Spinal cord (tissue), 10 donors: ENCODE measurements around the gene QKI. TPM values are rescaled to one million over a fixed set of nuclear protein-coding genes. Genes with fewer than 3 reads are reported as not detected.

ENCODE experiments used
- DNase-seq, 6 donors: peaks; one replicate each; pipeline versions ENCODE4 v3.0.0 to v3.0.0-alpha.2; 2013 to 2015; ENCODE audit warnings: low spot score in 6 of 6, low read depth in 4 of 6
- H3K27ac ChIP-seq: one replicate; pipeline ENCODE4 v1.5.1; 2013; ENCODE audit warnings: low read depth, low read length, control low read depth
- H3K27me3 ChIP-seq: one replicate; pipeline ENCODE4 v1.6.1; 2013; ENCODE audit warnings: low read length; ENCODE audit not compliant: control insufficient read depth, insufficient read depth
- H3K36me3 ChIP-seq: one replicate; pipeline ENCODE4 v1.6.1; 2013; ENCODE audit warnings: low read length; ENCODE audit not compliant: control insufficient read depth, insufficient read depth
- H3K4me1 ChIP-seq: one replicate; pipeline ENCODE4 v1.6.1; 2013; ENCODE audit warnings: low read length; ENCODE audit not compliant: control insufficient read depth, insufficient read depth
- H3K4me3 ChIP-seq: one replicate; pipeline ENCODE4 v1.5.1; 2013; ENCODE audit warnings: low read depth, low read length, control low read depth
- H3K9me3 ChIP-seq: one replicate; pipeline ENCODE4 v1.6.1; 2013; ENCODE audit warnings: low read length; ENCODE audit not compliant: control insufficient read depth, insufficient read depth
- WGBS: methylation state at CpG from one replicate; pipeline ENCODE4 v1.1.5; 2013; ENCODE audit warnings: missing lambda C conversion rate; ENCODE audit not compliant: insufficient coverage; 5-methylcytosine and 5-hydroxymethylcytosine counted together
- polyA plus RNA-seq, 2 donors: library from polyadenylated mRNA; unstranded; fragments of 120-200 nt; gene quantifications; one replicate each; pipeline ENCODE4 v1.2.1, GENCODE V29; 2013; ENCODE audit not compliant: insufficient read length in 2 of 2
- total RNA-seq, 2 donors: library from RNA; depleted of rRNA in 1 of 2; stranded (reverse); fragments of 120-200 nt in 1 of 2; fragments of >200 nt in 1 of 2; gene quantifications; one replicate each; pipeline versions ENCODE4 v1.2.3 to v1.2.4, GENCODE V29; 2013 to 2014
- donor health status: healthy.

Gene QKI
- total and polyA plus RNA-seq, 4 donors = 346 to 877 (median 601) TPM

DNA sequence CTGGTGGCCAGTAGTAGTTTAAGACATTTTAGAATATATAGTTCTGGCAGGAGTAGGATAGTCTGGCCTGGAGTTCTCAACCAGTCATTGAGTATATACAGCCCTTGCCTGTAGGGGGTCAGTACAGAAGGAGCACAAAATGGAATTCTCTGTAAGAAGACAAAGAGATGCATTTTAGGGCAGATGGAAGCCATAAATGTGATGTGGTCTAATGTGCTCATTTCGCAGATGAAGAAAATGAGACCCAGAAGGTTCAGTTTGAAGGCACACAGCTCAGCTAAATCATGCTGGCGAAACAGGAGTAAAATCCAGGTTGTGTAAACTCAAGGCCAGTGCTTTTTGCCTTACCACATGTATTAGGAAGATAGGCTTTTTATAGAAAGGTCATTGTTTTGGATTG is 29.6 kb downstream of the QKI start:
- peaks cover 27% of the 10 kb centered on the region for H3K4me1 ChIP-seq
- no peaks in the 10 kb centered on the region for H3K27me3 ChIP-seq
- no peaks in the 10 kb centered on the region for H3K9me3 ChIP-seq
- no peak overlapping the region for H3K4me3 ChIP-seq
- H3K36me3 ChIP-seq = peaks cover 4% of the 10 kb centered on the region
- peak in 1 of 6 donors; percentile 60 for DNase-seq
- 44% methylated on average over 2 of the region's 2 CpGs for WGBS
- H3K27ac ChIP-seq = peak overlapping the region; percentile 36

GRCh38 chr6:163446549-163446948 is 32.0 kb downstream of the QKI start:
- DNase-seq = peak in 2 of 6 donors; percentile 50 to 51
- Histone ChIP-seq H3K9me3 (no peaks in the 10 kb centered on the region), H3K36me3 (peaks cover 4% of the 10 kb centered on the region), H3K4me3 (no peak overlapping the region), H3K27ac (no peak overlapping the region), H3K27me3 (no peaks in the 10 kb centered on the region), H3K4me1 (peaks cover 23% of the 10 kb centered on the region)
- WGBS = no CpG with 5 or more reads among the region's 4 CpGs

DNA sequence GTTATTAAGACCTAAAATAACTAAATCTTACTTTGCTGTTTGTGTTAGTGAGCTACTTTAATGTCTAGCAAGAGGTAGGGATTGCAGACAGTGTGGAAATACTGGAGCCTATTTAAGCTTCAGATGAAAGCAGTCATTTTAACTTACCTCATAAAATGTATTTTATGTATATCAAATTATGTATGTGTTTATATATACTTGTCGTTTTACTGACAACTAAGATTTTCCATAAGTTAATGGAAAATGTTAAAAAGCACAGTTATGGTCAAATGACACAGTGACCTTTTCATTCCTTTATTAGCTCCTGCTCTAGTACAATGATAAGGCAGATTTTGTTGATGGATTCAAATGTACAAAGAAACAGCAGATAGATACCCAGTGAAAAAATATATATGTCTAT is 34.6 kb downstream of the QKI start:
- Histone ChIP-seq H3K4me3 (no peak overlapping the region), H3K27me3 (no peaks in the 10 kb centered on the region), H3K36me3 (peaks cover 4% of the 10 kb centered on the region), H3K27ac (peak overlapping the region; percentile 52), H3K4me1 (peaks cover 21% of the 10 kb centered on the region), H3K9me3 (no peaks in the 10 kb centered on the region)
- no CpG with 5 or more reads among the region's 1 CpG for WGBS
- no peak for DNase-seq

- Histone ChIP-seq H3K9me3 (no peaks in the 10 kb centered on the region), H3K27ac (no peak overlapping the region), H3K36me3 (no peaks in the 10 kb centered on the region), H3K4me1 (peaks cover 16% of the 10 kb centered on the region), H3K4me3 (no peak overlapping the region), H3K27me3 (no peaks in the 10 kb centered on the region)
- no peak for DNase-seq
- WGBS = no CpG with 5 or more reads among the region's 2 CpGs
Measured at GRCh38 chr6:163454425-163454824, 39.9 kb downstream of the QKI start.

GRCh38 chr6:163455552-163455951 is 41.0 kb downstream of the QKI start:
- no peaks in the 10 kb centered on the region for H3K9me3 ChIP-seq
- no peaks in the 10 kb centered on the region for H3K27me3 ChIP-seq
- H3K27ac ChIP-seq = no peak overlapping the region
- no peak for DNase-seq
- H3K4me3 ChIP-seq = no peak overlapping the region
- H3K36me3 ChIP-seq = no peaks in the 10 kb centered on the region
- H3K4me1 ChIP-seq = peaks cover 13% of the 10 kb centered on the region

DNA sequence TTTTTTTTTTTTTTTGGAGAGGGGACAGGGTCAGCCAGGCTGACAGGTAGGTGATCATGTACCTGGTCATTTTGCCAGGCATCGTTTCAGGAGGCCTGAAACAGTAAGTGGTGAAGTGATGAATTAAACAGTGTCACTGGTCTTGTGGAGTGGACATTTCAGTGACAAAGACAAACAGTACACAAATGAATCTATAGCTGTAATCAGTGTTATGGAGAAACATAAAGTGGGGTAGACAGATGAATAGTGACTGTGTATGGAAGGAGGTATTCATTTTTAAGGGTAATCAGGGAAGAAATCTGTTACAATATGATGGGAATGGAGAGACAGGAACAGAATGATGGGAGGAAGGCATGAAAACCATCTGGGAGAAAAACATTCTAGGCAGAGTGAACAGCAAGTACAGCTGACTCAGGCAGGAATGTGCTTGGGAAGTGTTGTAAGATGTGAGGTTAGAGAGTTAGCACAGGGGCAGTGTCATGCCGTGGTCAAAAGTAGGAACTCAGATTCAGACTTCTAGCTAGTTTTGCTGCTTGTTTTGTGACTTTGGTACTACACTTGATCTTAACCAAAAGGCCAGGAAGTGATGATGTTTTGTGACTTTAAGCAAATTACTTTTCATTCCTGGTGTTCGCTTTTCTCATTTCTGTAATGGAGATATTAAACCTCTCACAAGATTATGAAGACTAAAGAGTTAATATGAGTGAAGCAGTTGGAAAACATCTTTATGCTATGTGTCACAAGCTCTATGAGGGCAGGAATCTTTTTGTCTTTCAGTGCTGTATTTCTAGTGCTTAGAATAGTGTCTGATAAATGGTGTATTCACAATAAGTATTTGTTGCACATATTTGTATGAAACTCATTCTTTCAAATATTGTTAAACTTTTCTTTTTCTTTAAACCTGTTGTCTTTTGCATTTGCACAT is 43.4 kb downstream of the QKI start:
- Histone ChIP-seq H3K9me3 (no peaks in the 10 kb centered on the region), H3K27me3 (no peaks in the 10 kb centered on the region), H3K4me3 (no peak overlapping the region), H3K36me3 (no peaks in the 10 kb centered on the region), H3K27ac (no peak overlapping the region), H3K4me1 (peaks cover 11% of the 10 kb centered on the region)
- DNase-seq = no peak
- WGBS = 43% methylated on average over 1 of the region's 3 CpGs

GRCh38 chr6:163459007-163459406 is 44.5 kb downstream of the QKI start:
- Histone ChIP-seq H3K27me3 (no peaks in the 10 kb centered on the region), H3K9me3 (no peaks in the 10 kb centered on the region), H3K36me3 (no peaks in the 10 kb centered on the region), H3K4me3 (no peak overlapping the region), H3K27ac (no peak overlapping the region), H3K4me1 (peaks cover 11% of the 10 kb centered on the region)
- WGBS = 57% methylated on average over 2 of the region's 2 CpGs
- no peak for DNase-seq

GRCh38 chr6:163459536-163459935 is 45.0 kb downstream of the QKI start:
- H3K9me3 ChIP-seq = no peaks in the 10 kb centered on the region
- no peak overlapping the region for H3K4me3 ChIP-seq
- H3K27ac ChIP-seq = no peak overlapping the region
- H3K36me3 ChIP-seq = no peaks in the 10 kb centered on the region
- H3K27me3 ChIP-seq = no peaks in the 10 kb centered on the region
- DNase-seq = no peak
- peaks cover 11% of the 10 kb centered on the region for H3K4me1 ChIP-seq
- no CpG with 5 or more reads among the region's 2 CpGs for WGBS

DNA sequence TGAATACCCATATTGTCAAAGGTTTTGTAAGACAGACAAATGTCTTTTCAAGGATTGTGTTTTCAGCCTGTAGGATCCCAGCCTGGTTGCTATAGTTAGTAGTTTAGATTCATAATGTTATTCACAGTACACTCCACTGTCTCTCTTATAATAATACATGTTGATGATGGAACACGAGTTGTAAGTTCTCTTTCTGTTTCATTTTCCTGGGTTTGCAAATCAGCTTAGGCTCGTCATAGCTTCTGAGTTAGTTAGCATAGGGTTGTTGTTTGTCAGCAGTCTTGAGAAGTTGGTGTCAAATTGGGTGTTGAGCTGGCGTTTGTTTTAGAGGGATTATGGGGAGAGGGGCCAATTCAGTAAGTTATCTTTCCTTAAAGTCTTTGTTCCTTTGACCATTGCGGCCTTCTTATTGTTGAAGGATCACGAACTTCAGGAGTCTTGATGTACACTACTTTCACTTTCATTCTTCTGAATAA is 45.8 kb downstream of the QKI start:
- no peaks in the 10 kb centered on the region for H3K36me3 ChIP-seq
- H3K27me3 ChIP-seq = no peaks in the 10 kb centered on the region
- peak overlapping the region; percentile 52 for H3K27ac ChIP-seq
- peak overlapping the region; percentile 4 for H3K4me3 ChIP-seq
- no peaks in the 10 kb centered on the region for H3K9me3 ChIP-seq
- peaks cover 14% of the 10 kb centered on the region for H3K4me1 ChIP-seq
- no CpG with 5 or more reads among the region's 5 CpGs for WGBS
- DNase-seq = no peak

DNA sequence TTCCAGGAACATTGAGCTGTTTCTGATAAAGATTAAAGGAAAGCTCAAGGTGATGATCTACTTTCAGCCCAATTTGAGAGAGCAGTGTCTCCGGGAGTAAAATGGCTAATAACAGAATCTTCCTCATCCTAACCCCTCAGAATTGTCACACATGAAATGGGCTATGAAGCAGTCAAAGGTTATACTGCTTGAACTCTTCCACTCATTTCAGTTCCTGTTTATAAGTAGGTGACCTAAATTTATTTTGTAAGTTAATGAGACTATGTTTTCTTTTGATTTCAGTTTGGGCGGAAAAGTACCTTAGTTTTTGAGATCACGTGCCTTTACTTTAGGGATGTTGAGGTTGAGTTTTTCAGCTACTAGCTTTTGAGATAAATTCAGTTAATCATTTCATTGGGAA is 47.2 kb downstream of the QKI start:
- Histone ChIP-seq H3K9me3 (no peaks in the 10 kb centered on the region), H3K4me1 (peaks cover 18% of the 10 kb centered on the region), H3K27ac (no peak overlapping the region), H3K4me3 (no peak overlapping the region), H3K36me3 (no peaks in the 10 kb centered on the region), H3K27me3 (no peaks in the 10 kb centered on the region)
- DNase-seq = no peak
- WGBS = no CpG with 5 or more reads among the region's 3 CpGs
